A172 (cell line): ENCODE data around the gene NOL7. TPM values are rescaled to one million over a fixed set of nuclear protein-coding genes. Genes with fewer than 3 reads are reported as not detected.
A peak's percentile ranks its signal among the peaks of the same experiment; 100 is the strongest.

ENCODE experiments used
- DNase-seq: peaks from one replicate; pipeline ENCODE4 v3.0.0-alpha.2; 2015; ENCODE audit warnings: low spot score
- total RNA-seq: library from RNA; depleted of rRNA; stranded (reverse); fragments of >200 nt; shearing (Covaris generic); gene quantifications from 2 replicates; pipeline ENCODE4 v1.2.3, GENCODE V29; 2014; rRNA removed

NOL7 gene
- 134 and 164 TPM in 2 replicates for total RNA-seq

- DNase-seq: peak; percentile 94
These were observed at the start of gene NOL7 for GRCh38 chr6:13614926-13615791. NOL7 (plus strand) TSS chr6:13615335; CDS start chr6:13615359, 24 bp downstream.

GRCh38 chr6:13565921-13566320 is 49.2 kb upstream of the NOL7 start:
- DNase-seq: no peak

GRCh38 chr6:13566500-13566899 is 48.6 kb upstream of the NOL7 start:
- no peak for DNase-seq

GRCh38 chr6:13568970-13569369 is 46.2 kb upstream of the NOL7 start:
- no peak for DNase-seq

- DNase-seq: no peak
These were observed 42.9 kb upstream of the NOL7 start for GRCh38 chr6:13572240-13572639.

- no peak for DNase-seq
These were observed 42.0 kb upstream of the NOL7 start for GRCh38 chr6:13572951-13573654.

GRCh38 chr6:13573669-13574110 is 41.4 kb upstream of the NOL7 start:
- peak; percentile 23 for DNase-seq

- DNase-seq: peak; percentile 81
These were observed 41.0 kb upstream of the NOL7 start for GRCh38 chr6:13574149-13574570.

- DNase-seq: peak; percentile 84
These were observed 40.4 kb upstream of the NOL7 start, which contains the start of gene SIRT5 for GRCh38 chr6:13574571-13575376. SIRT5 (plus strand) TSS chr6:13574601; CDS start chr6:13584111, 9,510 bp downstream.

- DNase-seq: no peak
These were observed 39.8 kb upstream of the NOL7 start for GRCh38 chr6:13575377-13575775.

GRCh38 chr6:13576017-13576416 is 39.1 kb upstream of the NOL7 start:
- DNase-seq: no peak

GRCh38 chr6:13577926-13578325 is 37.2 kb upstream of the NOL7 start:
- DNase-seq: no peak

- DNase-seq: no peak
These were observed 35.2 kb upstream of the NOL7 start for GRCh38 chr6:13579911-13580310.

- no peak for DNase-seq
These were observed 33.4 kb upstream of the NOL7 start for GRCh38 chr6:13581700-13582229.

GRCh38 chr6:13586603-13587542 is 28.3 kb upstream of the NOL7 start:
- no peak for DNase-seq

GRCh38 chr6:13589801-13590200 is 25.3 kb upstream of the NOL7 start:
- DNase-seq: no peak

- no peak for DNase-seq
These were observed 24.5 kb upstream of the NOL7 start for GRCh38 chr6:13590574-13591153.

GRCh38 chr6:13591205-13591921 is 23.8 kb upstream of the NOL7 start:
- DNase-seq: no peak

GRCh38 chr6:13593103-13593502 is 22.0 kb upstream of the NOL7 start:
- DNase-seq: no peak
